CD8-positive, alpha-beta memory T cell (primary cell): ENCODE measurements around the gene ZNF286A. TPM values are rescaled to one million over a fixed set of nuclear protein-coding genes. Genes with fewer than 3 reads are reported as not detected.
"Not testable (repeated sequence)": the region's sequence is repeated elsewhere in the genome, so short reads cannot be mapped to it uniquely, and the experiment has no call there.

ENCODE experiments used
- CTCF ChIA-PET: fragments of 350-600 bp; sonication (Branson Sonifier 250); formaldehyde crosslinking; loops from one replicate; lab custom pipeline; 2021; ENCODE audit warnings: antibody characterized with exemption; lab: Charles Lee
- POLR2A ChIA-PET: fragments of 350-600 bp; sonication (Branson Sonifier 250); formaldehyde crosslinking; loops from one replicate; lab custom pipeline; 2021; ENCODE audit warnings: antibody characterized with exemption; lab: Charles Lee
- DNase-seq, 5 donors: peaks; one replicate each; pipeline versions ENCODE4 v3.0.0 to v3.0.0-alpha.2; 2020 to 2022; ENCODE audit warnings: mixed read lengths in 1 of 5
- H3K27ac ChIP-seq: one replicate; pipeline ENCODE4 v1.7.0; 2013; ENCODE audit warnings: low read depth, mild to moderate bottlenecking, low read length, moderate library complexity
- H3K27me3 ChIP-seq: 2 replicates; pipeline ENCODE4 v1.7.0; 2013; ENCODE audit warnings: low read length, mild to moderate bottlenecking; ENCODE audit not compliant: insufficient read depth, poor library complexity, severe bottlenecking
- H3K36me3 ChIP-seq: 2 replicates; pipeline ENCODE4 v1.7.0; 2013; ENCODE audit warnings: mild to moderate bottlenecking, low read length, moderate library complexity; ENCODE audit not compliant: insufficient read depth
- H3K4me1 ChIP-seq: 2 replicates; pipeline ENCODE4 v1.7.0; 2013; ENCODE audit warnings: mild to moderate bottlenecking, low read length, moderate library complexity; ENCODE audit not compliant: insufficient read depth
- H3K4me3 ChIP-seq: 2 replicates; pipeline ENCODE4 v1.7.0; 2013; ENCODE audit warnings: mild to moderate bottlenecking, low read length
- H3K9me3 ChIP-seq: 2 replicates; pipeline ENCODE4 v1.7.0; 2013; ENCODE audit warnings: mild to moderate bottlenecking, low read length
- H3K27ac Mint-ChIP-seq, 8 donors: one replicate each; pipeline ENCODE4 v1.8.0; 2020 to 2021; ENCODE audit warnings: mixed read lengths in 8 of 8, mild to moderate bottlenecking in 6 of 8, inconsistent platforms in 3 of 8, moderate library complexity in 3 of 8
- H3K27me3 Mint-ChIP-seq, 2 donors: one replicate each; pipeline ENCODE4 v1.8.0; 2020 to 2021; ENCODE audit warnings: mixed read lengths in 2 of 2, mild to moderate bottlenecking in 1 of 2, moderate library complexity in 1 of 2
- H3K36me3 Mint-ChIP-seq, 3 donors: one replicate each; pipeline ENCODE4 v1.8.0; 2020 to 2021; ENCODE audit warnings: mixed read lengths in 3 of 3, inconsistent platforms in 1 of 3, mild to moderate bottlenecking in 1 of 3
- H3K4me1 Mint-ChIP-seq, 3 donors: one replicate each; pipeline ENCODE4 v1.8.0; 2020 to 2021; ENCODE audit warnings: mixed read lengths in 3 of 3, inconsistent platforms in 1 of 3, mild to moderate bottlenecking in 1 of 3
- H3K4me3 Mint-ChIP-seq, 7 donors: one replicate each; pipeline ENCODE4 v1.8.0; 2020 to 2021; ENCODE audit warnings: mixed read lengths in 7 of 7, mild to moderate bottlenecking in 6 of 7, moderate library complexity in 4 of 7, inconsistent platforms in 2 of 7
- H3K9me3 Mint-ChIP-seq, 5 donors: one replicate each; pipeline ENCODE4 v1.8.0; 2020 to 2022; ENCODE audit warnings: mixed read lengths in 5 of 5, mild to moderate bottlenecking in 3 of 5, moderate library complexity in 2 of 5, inconsistent platforms in 1 of 5
- polyA plus RNA-seq: library from polyadenylated mRNA; unstranded; fragments of 300-500 nt; fragmentation: Illumina TruSeq; gene quantifications from one replicate; pipeline ENCODE4 v1.2.3, GENCODE V29; 2021
- total RNA-seq, 2 experiments: library from RNA; stranded (reverse); gene quantifications; one replicate each; pipeline ENCODE4 v1.2.3, GENCODE V29; 2021

Gene ZNF286A
- total and polyA plus RNA-seq, 3 experiments from 2014 or later, result 18.9 to 27.6 (median 26.4) TPM

DNA sequence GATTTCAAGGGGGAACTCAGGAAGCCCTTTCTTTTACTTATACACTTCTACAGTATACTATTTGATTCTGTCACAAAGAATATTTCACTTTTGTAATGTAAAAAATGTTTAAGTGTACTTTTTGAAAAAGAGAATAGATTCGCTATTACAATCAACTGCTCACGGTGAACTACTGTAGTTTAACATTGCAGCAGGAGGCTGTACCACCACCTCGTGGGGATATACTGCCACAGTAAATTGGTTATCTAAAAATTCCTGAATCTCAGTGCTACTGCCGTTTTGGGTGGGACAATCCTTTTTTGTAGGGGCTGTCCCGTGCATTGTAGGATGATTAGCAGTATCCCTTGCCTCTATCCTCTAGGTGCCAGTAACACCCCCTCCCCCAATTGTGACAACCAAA, 30.0 kb upstream of the ZNF286A start:
- H3K9me3 Mint-ChIP-seq, CTCF ChIA-PET, H3K36me3 ChIP-seq, H3K9me3 ChIP-seq, H3K4me3 Mint-ChIP-seq, H3K4me1 Mint-ChIP-seq, H3K27ac ChIP-seq, H3K4me3 ChIP-seq, POLR2A ChIA-PET, H3K27me3 ChIP-seq, H3K27me3 Mint-ChIP-seq, H3K27ac Mint-ChIP-seq, DNase-seq, H3K4me1 ChIP-seq: not testable (repeated sequence)
- peaks cover 0 to 25% (median 6%) of the 10 kb centered on the region in 3 donors for H3K36me3 Mint-ChIP-seq

GRCh38 chr17:15674640-15675039, 24.9 kb upstream of the ZNF286A start:
- H3K4me3 ChIP-seq, H3K9me3 ChIP-seq, CTCF ChIA-PET, DNase-seq, POLR2A ChIA-PET, H3K27ac Mint-ChIP-seq, H3K27ac ChIP-seq, H3K36me3 ChIP-seq, H3K4me1 Mint-ChIP-seq, H3K27me3 ChIP-seq, H3K27me3 Mint-ChIP-seq, H3K4me3 Mint-ChIP-seq, H3K4me1 ChIP-seq, H3K9me3 Mint-ChIP-seq: not testable (repeated sequence)
- peaks cover 0 to 23% (median 16%) of the 10 kb centered on the region in 3 donors for H3K36me3 Mint-ChIP-seq

DNA sequence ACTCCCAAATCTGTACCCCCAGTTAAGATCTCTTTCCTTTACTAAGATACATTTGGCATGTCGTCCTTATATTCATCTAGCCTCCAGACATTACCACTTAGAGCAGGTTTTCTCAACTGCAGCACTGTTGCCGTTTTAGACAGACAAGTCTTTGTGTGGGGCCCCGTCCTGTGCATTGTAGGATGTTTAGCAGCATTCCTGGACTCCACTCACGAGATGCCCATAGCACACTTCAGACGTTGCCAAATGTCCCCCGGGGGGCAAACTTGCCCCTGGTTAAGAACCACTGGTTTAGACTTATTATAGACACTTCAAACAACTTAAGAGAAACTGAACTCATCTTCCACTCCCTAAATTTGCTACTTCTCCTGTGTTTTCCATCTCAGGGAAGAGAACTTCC, 23.6 kb upstream of the ZNF286A start:
- H3K4me3 ChIP-seq, H3K9me3 Mint-ChIP-seq, H3K4me3 Mint-ChIP-seq, DNase-seq, H3K27me3 ChIP-seq, H3K36me3 ChIP-seq, POLR2A ChIA-PET, H3K4me1 ChIP-seq, H3K27me3 Mint-ChIP-seq, H3K4me1 Mint-ChIP-seq, CTCF ChIA-PET, H3K9me3 ChIP-seq, H3K27ac Mint-ChIP-seq, H3K27ac ChIP-seq: not testable (repeated sequence)
- H3K36me3 Mint-ChIP-seq, result peaks cover 0 to 23% (median 16%) of the 10 kb centered on the region in 3 donors

- CTCF ChIA-PET, H3K27ac ChIP-seq: not testable (repeated sequence)
- H3K4me1 Mint-ChIP-seq, result peaks cover 16 to 21% (median 20%) of the 10 kb centered on the region in 3 donors
These were observed 16.4 kb upstream of the ZNF286A start for GRCh38 chr17:15683135-15683534.

DNA sequence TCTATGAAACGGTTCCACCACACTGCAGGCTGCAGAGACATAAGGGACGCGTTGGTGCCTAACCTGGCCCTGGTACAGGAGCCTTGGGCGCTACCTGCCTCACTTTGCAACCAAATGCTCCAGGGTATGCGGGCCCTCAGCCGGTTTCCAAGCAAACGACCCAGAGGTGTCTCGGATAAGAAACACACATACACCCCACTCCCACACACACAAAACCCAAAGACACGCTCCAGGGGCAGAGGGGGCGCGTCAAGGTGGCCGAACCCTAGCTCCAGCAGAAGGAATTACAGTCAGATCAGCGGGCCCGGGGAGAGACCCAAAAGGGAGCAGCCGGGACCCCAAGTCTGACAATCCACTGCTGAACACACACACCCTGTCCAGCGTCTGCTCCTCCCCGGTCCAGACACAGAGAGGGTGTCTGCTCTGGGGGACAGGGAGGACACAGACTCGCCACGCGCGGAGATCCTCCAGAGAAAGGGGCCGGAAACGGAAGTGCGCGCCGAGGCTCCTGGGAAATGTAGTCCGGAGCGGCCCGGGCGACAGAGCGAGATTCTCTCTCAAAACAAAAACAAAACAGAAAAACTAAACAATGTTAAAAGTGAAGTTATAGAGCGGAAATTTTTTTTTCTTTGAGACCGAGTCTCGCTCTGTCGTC, 15.6 kb upstream of the ZNF286A start, which contains the start of gene TRIM16:
Gene TRIM16, minus strand, starts transcription at position 488 of the 655 bp plus-strand sequence. CDS start 32,702 bp downstream, outside the sequence.
- H3K27me3 Mint-ChIP-seq, POLR2A ChIA-PET, H3K27me3 ChIP-seq, H3K36me3 ChIP-seq, H3K27ac ChIP-seq, H3K9me3 Mint-ChIP-seq, CTCF ChIA-PET, H3K9me3 ChIP-seq, H3K4me1 ChIP-seq, H3K36me3 Mint-ChIP-seq: not testable (repeated sequence)
- DNase-seq, result peak; percentile 72 to 86 (median 75)
- Mint-ChIP-seq H3K27ac (peak within 1 kb of the TSS; percentile 81 to 99 (median 91)), H3K4me3 (peak within 1 kb of the TSS; percentile 91 to 96 (median 94)), H3K4me1 (peaks cover 16 to 21% (median 20%) of the 10 kb centered on the region in 3 donors)
- H3K4me3 ChIP-seq, result peak within 1 kb of the TSS; percentile 67

More at GRCh38 chr17:15683135-15683534, 16.4 kb upstream of the ZNF286A start:
- H3K9me3 Mint-ChIP-seq, H3K4me3 ChIP-seq, H3K9me3 ChIP-seq, H3K36me3 ChIP-seq, H3K27me3 ChIP-seq, H3K36me3 Mint-ChIP-seq, H3K4me1 ChIP-seq, H3K27me3 Mint-ChIP-seq, DNase-seq, POLR2A ChIA-PET: not testable (repeated sequence)
- Mint-ChIP-seq H3K4me3 (peak overlapping the region; percentile 91 to 96 (median 94)), H3K27ac (peak overlapping the region in 3 of 8 donors; percentile 64 to 93 (median 88))

DNA sequence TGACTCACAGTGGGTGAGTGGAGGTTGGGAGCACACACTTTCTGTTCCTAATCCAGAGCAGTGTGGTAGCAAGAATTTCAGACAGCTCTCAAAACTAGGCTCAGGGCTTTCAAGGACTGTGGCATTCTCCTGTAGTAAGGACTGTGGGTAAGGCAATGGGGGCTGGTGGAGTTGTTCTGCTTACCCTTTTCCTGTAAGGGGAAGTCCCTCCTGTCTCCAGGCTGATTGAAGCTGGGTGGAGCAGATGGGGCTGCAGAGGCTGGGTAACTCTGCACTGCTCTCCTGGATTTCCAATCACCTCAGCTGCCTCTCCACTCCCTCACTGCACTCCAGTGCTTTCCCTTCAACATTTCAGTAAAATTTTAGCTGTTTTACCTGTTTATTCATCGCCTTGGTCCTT, 12.1 kb upstream of the ZNF286A start:
- POLR2A ChIA-PET, H3K27me3 ChIP-seq, H3K9me3 ChIP-seq, H3K36me3 ChIP-seq, H3K4me3 Mint-ChIP-seq, H3K36me3 Mint-ChIP-seq, H3K9me3 Mint-ChIP-seq, DNase-seq, H3K27ac ChIP-seq, CTCF ChIA-PET, H3K4me1 ChIP-seq, H3K27me3 Mint-ChIP-seq, H3K4me3 ChIP-seq: not testable (repeated sequence)
- Mint-ChIP-seq H3K27ac (peak overlapping the region in 1 of 8 donors; percentile 19), H3K4me1 (peaks cover 16 to 21% (median 20%) of the 10 kb centered on the region in 3 donors)

DNA sequence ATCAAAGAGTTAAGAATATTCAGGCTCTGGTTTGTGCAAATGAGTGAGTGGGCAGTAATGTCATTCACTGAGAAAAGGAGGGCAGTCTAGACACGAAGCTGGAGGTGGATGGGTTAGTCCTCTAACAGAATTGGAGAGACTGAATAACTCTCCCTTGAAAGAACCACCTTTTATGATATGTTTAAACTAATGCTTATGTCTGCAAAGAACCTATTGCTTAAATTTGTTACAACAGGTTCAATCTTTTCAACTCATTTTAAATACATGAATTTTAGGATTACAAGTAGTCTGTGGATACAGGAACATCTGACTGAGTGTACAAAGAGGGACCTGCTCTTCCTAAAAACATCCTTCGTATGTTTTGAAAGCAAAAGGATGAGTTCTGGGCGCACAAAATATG, 585 bp upstream of the ZNF286A start:
- H3K36me3 ChIP-seq, H3K9me3 Mint-ChIP-seq, H3K9me3 ChIP-seq, DNase-seq, CTCF ChIA-PET, H3K27me3 Mint-ChIP-seq, H3K4me1 ChIP-seq, H3K27me3 ChIP-seq: not testable (repeated sequence)
- peaks cover 13 to 21% (median 15%) of the 10 kb centered on the region in 3 donors for H3K4me1 Mint-ChIP-seq
- POLR2A ChIA-PET, result interaction anchor here (1.7 kb wide), 1 partner anchor 300 kb away, joined by 4 read pairs; no protein-coding TSS in a partner anchor
- H3K4me3 Mint-ChIP-seq, result peak overlapping the region; percentile 93 to 98 (median 96)
- H3K36me3 Mint-ChIP-seq, result peaks cover 4 to 17% (median 4%) of the 10 kb centered on the region in 3 donors
- peak overlapping the region; percentile 73 for H3K4me3 ChIP-seq
- H3K27ac Mint-ChIP-seq, result peak overlapping the region; percentile 90 to 97 (median 94)
- peak overlapping the region; percentile 64 for H3K27ac ChIP-seq

DNA sequence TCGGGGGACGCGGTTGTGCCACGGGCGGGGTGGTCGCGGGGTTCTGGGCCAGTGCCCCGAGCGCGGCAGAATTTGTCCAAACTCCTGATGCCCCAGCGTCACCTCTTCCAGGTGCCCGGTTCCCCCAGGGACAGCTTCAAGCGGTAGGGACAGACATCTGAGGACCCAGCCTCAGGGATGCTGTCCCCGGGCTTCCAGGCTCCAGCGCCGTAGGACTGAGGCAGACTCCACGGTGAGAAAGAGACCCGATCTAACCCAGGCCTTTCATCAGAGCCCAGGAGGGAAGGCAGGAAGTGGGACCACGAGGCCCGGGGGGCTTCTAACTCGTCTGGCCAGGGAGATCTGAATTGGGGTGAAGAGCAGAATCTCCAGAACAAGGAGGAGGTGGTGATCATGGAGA, 385 bp downstream of the ZNF286A start:
- Mint-ChIP-seq H3K4me1 (peaks cover 13 to 21% (median 15%) of the 10 kb centered on the region in 3 donors), H3K4me3 (peak overlapping the region; percentile 93 to 98 (median 96)), H3K27ac (peak overlapping the region in 7 of 8 donors; percentile 90 to 97 (median 94)), H3K36me3 (peaks cover 4 to 22% (median 4%) of the 10 kb centered on the region in 3 donors)
- CTCF ChIA-PET, H3K9me3 ChIP-seq, H3K27me3 ChIP-seq, H3K27me3 Mint-ChIP-seq, H3K36me3 ChIP-seq, H3K9me3 Mint-ChIP-seq, H3K4me1 ChIP-seq, DNase-seq: not testable (repeated sequence)
- H3K27ac ChIP-seq, result peak overlapping the region; percentile 64
- H3K4me3 ChIP-seq, result peak overlapping the region; percentile 73
- POLR2A ChIA-PET, result interaction anchor here (1.7 kb wide), 1 partner anchor 299 kb away, joined by 4 read pairs; no protein-coding TSS in a partner anchor
